Fibroblast of skin of back (primary cell): ENCODE data around the gene GNG14.
"Not testable (repeated sequence)": the region's sequence is repeated elsewhere in the genome, so short reads cannot be mapped to it uniquely, and the experiment has no call there.

ENCODE experiments used
- DNase-seq: peaks from one replicate; pipeline ENCODE4 v3.0.0-alpha.2; 2013

The GNG14 gene

DNA sequence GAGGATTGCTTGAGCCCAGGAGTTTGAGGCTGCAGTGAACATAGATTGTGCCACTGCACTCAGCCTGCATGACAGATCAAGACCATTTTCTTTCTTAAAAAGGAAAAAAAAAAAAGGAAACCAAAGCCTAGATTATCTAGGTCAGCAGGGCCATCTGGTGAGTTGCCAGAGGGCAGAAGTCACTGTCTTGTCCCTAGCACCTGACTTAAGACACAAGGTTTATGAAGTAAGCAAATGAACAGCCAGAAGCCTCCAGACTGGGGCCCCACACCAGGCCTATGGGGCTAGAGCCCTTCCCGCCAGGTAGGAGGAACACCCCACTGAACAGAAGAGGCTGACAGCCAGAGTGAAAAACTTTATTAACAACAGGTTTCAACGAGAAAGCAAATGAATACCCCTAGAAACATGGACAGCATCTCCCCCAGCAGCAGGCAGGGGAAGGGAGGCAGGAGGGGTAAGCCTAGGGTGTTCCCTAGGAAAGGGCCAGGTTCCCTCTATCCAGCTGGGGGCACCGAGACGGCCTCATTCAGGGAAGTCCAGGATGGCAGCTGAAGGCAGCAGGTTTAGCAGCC, 20.0 kb upstream of the GNG14 start:
- no peak for DNase-seq

- no peak for DNase-seq
These were observed 19.5 kb upstream of the GNG14 start for GRCh38 chr19:12668346-12668745.

GRCh38 chr19:12668932-12669269, 18.9 kb upstream of the GNG14 start:
- peak; percentile 38 for DNase-seq

GRCh38 chr19:12669270-12670158, 18.3 kb upstream of the GNG14 start:
- DNase-seq: peak; percentile 80

- no peak for DNase-seq
These were observed 17.5 kb upstream of the GNG14 start for GRCh38 chr19:12670159-12670928.

GRCh38 chr19:12672744-12673143, 15.1 kb upstream of the GNG14 start:
- DNase-seq: no peak

DNA sequence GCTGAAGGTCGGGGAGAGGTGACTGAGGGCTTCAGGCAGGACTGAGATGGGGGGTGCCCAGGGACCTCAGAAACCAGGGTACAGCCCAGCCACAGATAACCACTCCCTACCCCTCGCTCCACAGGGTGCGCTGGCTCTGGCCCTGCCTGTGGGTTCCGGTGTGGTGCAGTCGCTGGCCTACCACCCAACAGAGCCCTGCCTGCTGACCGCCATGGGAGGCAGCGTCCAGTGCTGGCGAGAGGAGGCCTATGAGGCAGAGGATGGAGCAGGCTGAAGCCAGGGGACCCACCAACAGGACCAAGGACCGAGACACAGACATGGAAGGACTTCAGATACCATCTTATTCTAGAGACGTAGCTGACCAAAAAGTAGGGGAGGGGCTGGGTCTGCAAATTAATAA, 12.4 kb upstream of the GNG14 start:
- DNase-seq: no peak

DNA sequence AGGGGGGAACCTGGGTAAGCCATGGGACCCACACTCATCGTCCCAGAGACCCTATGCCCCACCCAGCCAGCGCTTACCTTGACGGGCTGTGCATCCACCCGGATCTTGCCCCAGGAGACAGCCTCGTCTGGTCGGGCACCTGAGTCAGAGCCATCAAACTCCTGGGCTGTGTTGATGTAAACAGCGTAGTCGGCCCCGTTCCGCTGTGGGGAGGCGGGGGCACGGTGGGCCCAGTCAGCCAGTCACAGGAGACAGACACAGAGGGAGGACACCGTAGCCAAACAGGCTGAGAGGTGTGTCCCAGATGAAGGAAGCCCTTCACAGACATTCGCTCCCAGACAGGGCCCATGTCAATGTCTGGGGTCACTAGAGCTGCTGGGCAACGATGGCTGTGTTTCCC, 11.9 kb upstream of the GNG14 start:
- DNase-seq: no peak

GRCh38 chr19:12676384-12676792, 11.4 kb upstream of the GNG14 start:
- peak; percentile 73 for DNase-seq

GRCh38 chr19:12676928-12677327, 10.9 kb upstream of the GNG14 start:
- no peak for DNase-seq

DNA sequence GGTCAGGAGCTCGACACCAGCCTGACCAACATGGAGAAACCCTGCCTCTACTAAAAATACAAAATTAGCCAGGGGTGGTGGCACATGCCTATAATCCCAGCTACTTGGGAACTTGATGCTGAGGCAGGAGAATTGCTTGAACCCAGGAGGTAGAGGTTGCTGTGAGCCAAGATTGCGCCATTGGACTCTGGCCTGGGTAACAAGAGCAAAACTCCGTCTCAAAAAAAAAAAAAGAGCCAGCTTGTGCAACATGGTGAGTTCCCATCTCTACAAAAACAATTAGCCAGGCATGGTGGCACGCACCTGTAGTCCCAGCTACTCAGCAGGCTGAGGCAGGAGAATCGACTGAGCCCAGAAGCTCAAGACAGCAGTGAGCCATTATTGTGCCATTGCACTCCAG, 9.8 kb upstream of the GNG14 start:
- not testable (repeated sequence) for DNase-seq

GRCh38 chr19:12680034-12680433, 7.8 kb upstream of the GNG14 start:
- no peak for DNase-seq

GRCh38 chr19:12681074-12681987, 6.5 kb upstream of the GNG14 start, which contains the start of gene DHPS:
TSS of gene DHPS (minus strand) at chr19:12681880. CDS start at chr19:12681766, 114 bp downstream.
- DNase-seq: peak; percentile 98

GRCh38 chr19:12685831-12686230, 2.0 kb upstream of the GNG14 start:
- no peak for DNase-seq

DNA sequence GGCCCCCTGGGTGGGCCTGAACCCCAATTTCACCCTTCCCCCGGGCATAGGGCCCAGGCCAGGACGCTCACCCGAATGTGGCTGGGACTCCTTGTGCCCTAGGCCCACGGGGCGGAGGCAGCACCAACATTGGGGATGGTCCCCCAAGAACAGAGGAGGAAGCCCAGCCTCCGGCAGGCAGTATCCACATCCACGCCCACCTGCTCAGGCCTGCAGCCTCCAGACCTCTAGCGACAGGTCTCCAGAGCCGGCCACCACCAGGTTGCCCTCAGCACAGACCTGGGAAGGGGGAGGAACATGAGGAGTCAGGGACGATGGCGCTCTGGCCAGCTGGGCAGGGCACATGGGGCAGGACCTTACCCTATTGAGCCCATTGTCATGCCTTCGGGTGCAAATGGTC, 1.2 kb downstream of the GNG14 start:
- DNase-seq: no peak

DNA sequence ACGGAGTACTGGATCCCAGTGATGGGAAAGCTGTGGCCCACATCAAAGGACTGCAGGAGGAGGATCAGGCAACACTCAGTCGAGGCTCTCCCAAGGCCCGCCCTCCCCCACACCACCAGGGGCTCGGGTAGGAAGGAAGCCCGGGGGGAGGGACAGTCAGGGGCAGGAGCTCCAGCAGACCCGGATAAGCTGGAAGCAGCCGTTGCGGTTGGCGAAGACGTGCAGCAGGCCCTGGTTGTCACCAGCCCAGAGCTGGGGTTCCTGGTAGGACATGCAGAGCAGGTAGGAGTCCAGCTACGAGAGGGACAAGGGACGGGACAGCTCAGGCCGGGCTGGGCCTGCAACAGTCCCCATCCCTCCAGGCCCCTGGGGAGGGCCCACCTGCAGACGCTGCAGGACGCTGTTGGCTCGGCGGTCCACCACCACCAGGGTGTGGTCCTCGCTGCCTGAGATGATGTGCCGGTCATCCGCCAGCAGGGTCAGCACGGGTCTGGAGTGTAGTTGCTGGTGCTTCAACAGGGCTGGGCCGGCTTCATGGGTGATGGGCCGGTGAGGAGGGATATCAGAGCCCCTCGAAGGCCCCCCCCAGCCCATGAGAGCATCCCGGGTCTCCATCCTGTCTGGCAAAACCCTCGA, 1.9 kb downstream of the GNG14 start:
- no peak for DNase-seq

DNA sequence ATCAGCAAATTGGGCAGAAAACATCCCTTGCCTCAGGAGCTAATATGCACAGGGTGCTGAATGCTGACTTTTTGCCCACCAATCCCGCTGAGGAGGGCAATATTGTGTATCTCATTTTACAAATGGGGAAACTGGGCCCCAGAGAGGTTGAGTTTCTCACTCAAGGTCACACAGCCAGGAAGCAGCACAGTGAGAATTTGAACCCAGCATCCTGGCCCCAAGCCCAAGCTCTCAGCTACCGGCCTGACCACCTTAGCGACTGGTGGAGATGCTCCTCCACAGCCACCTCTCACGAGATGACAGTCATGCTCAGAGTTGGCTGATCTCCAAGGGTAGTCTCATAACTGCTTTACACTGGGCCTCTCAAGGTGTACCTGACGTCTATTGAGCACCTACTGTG, 5.2 kb downstream of the GNG14 start:
- DNase-seq: no peak

- DNase-seq: no peak
These were observed 6.8 kb downstream of the GNG14 start for GRCh38 chr19:12694641-12695040.

GRCh38 chr19:12695096-12695495, 7.3 kb downstream of the GNG14 start:
- DNase-seq: no peak

DNA sequence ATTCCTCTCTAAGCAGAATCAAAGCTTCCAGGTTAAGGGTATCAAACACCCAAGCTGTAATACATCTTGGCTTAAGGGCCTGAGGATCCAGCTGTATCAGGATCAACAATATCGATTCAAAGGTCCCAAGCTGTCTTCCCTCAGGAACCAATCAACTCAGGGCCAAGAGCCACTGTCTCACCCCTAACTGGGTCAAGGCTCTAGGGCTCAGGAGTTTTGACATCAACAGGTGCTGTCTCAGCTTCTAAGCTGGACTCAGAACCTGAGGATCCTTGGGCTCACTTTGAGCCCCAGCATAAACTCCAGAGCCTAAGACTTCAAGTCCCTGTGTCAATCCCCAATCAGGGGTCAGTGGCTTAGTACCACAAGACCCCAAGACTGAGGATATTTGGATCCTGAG, 7.7 kb downstream of the GNG14 start:
- DNase-seq: no peak

- no peak for DNase-seq
These were observed 8.2 kb downstream of the GNG14 start for GRCh38 chr19:12695997-12696365.
